ENCODE data around the gene OR2T6. TPM values are rescaled to one million over a fixed set of nuclear protein-coding genes. Genes with fewer than 3 reads are reported as not detected.
"Not testable (repeated sequence)": the region's sequence is repeated elsewhere in the genome, so short reads cannot be mapped to it uniquely, and the experiment has no call there.

OR2T6 gene
- total RNA-seq, 1 donor from 2014 or later, result not detected

DNA sequence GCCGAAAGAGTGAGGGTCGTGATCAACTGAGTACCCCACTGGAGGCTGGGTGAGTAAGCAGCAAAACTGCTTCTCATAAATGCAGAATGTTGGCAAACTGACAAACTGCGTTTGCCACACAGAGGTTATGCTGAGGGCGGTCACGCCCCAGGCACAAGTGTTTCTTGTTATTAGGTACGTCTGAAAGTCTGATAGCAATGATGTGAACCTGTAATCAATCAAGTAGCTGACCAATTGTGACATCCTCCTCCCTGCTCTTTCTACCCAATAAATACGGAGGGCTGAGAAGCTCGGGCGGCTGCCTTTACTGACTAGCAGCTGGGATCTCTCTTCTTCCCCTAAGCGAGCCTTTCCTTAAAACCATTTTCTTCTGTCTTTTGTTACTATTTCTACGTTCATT, 56.1 kb downstream of the OR2T6 start:
- DNase-seq (ENCODE audit: low spot score); intact Hi-C loops (cut with DNase I): not testable (repeated sequence)

GRCh38 chr1:248432201-248432600, 56.7 kb downstream of the OR2T6 start:
- DNase-seq (ENCODE audit: low spot score); intact Hi-C loops (cut with DNase I): not testable (repeated sequence)

GRCh38 chr1:248433811-248434415, 58.4 kb downstream of the OR2T6 start:
- intact Hi-C loops (cut with DNase I); DNase-seq (ENCODE audit: low spot score): not testable (repeated sequence)

DNA sequence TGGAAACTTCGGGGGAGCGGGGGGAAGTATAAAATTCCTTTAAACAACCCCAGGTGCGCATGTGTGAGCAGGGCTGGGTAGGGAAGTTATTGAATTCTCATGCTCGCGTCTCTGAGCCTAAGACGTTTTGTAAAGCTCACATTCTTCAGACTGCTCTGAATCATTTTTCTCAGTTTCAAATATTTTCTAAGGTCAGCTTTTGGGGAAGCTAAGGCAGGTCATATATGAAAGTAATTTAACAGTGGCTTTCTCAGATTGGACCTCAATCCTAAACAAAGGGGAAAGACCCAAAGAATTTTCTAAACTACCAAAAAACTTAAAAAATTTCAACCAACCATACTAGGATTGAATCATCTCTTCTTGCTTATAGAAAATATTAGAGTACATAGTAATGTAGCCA, 59.4 kb downstream of the OR2T6 start:
- DNase-seq (ENCODE audit: low spot score); intact Hi-C loops (cut with DNase I): not testable (repeated sequence)

- DNase-seq (ENCODE audit: low spot score); intact Hi-C loops (cut with DNase I): not testable (repeated sequence)
These were observed 60.8 kb downstream of the OR2T6 start for GRCh38 chr1:248436303-248436702.

DNA sequence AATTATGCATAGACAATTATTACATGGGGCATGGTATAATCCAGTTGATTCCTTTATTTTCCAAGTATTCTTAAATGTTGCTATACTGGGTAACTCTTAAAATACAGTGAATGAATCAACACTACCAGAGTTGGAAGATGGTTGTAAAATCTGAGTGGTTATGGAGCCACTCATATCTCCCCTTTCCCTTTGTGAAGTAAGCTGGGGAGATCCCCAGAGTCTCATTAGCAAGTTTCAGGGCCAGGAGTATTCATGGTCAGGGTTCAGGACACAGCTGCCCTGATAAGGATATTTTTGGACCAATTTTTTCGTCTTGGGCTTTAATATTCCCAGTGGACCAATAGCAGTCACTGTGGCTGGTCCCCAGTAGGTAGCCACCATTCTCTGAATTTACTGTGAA, 63.1 kb downstream of the OR2T6 start:
- DNase-seq (ENCODE audit: low spot score); intact Hi-C loops (cut with DNase I): not testable (repeated sequence)

GRCh38 chr1:248439283-248439682, 63.7 kb downstream of the OR2T6 start:
- DNase-seq (ENCODE audit: low spot score); intact Hi-C loops (cut with DNase I): not testable (repeated sequence)

Other genes starting within 250 kb of the OR2T6 start
- gene OR2M5, start 230.6 kb upstream of the OR2T6 start, total RNA-seq, result not detected
- gene OR2M2, start 200.9 kb upstream of the OR2T6 start, total RNA-seq, result not detected
- not detected for gene OR2M3, start 178.5 kb upstream of the OR2T6 start, total RNA-seq
- not detected for gene OR2M4, start 144.3 kb upstream of the OR2T6 start, total RNA-seq
- not detected for gene OR2T33, start 97.8 kb upstream of the OR2T6 start, total RNA-seq
- gene OR2T12, start 72.3 kb upstream of the OR2T6 start, total RNA-seq, result not detected
- gene OR2M7, start 51.2 kb upstream of the OR2T6 start, total RNA-seq, result not detected
- gene OR14C36, start 27.0 kb upstream of the OR2T6 start, total RNA-seq, result not detected
- not detected for gene OR2T4, start 14.1 kb upstream of the OR2T6 start, total RNA-seq
- not detected for gene OR2T1, start 27.3 kb downstream of the OR2T6 start, total RNA-seq
- not detected for gene OR2T2, start 69.9 kb downstream of the OR2T6 start, total RNA-seq
- not detected for gene OR2T3, start 97.6 kb downstream of the OR2T6 start, total RNA-seq
- not detected for gene OR2T5, start 112.8 kb downstream of the OR2T6 start, total RNA-seq
- gene OR2G6, start 132.3 kb downstream of the OR2T6 start, total RNA-seq, result not detected
- gene OR2T29, start 187.0 kb downstream of the OR2T6 start, total RNA-seq, result not detected
- gene OR2T34, start 199.0 kb downstream of the OR2T6 start, total RNA-seq, result not detected
- gene OR2T10, start 222.0 kb downstream of the OR2T6 start, total RNA-seq, result not detected

Measured in cardiac septum (tissue), 1 donor.